Fibroblast of lung (primary cell): ENCODE results near the gene GABRB2. TPM values are rescaled to one million over a fixed set of nuclear protein-coding genes. Genes with fewer than 3 reads are reported as not detected.

Experiments
- DNase-seq, 2 donors: peaks; one replicate each; pipeline versions ENCODE4 v3.0.0 to v3.0.0-alpha.2; 2010; ENCODE audit warnings: low read depth in 2 of 2
- H2AFZ ChIP-seq: 2 replicates; pipeline ENCODE4 v1.5.1; 2012; ENCODE audit warnings: low read length, control low read depth, inconsistent platforms
- H3K27ac ChIP-seq: 2 replicates; pipeline ENCODE4 v1.5.1; 2011; ENCODE audit warnings: low read length, control low read depth; ENCODE audit not compliant: insufficient read depth
- H3K27me3 ChIP-seq: 2 replicates; pipeline ENCODE4 v1.5.1; 2011; ENCODE audit warnings: mild to moderate bottlenecking, low read length; ENCODE audit not compliant: control insufficient read depth, insufficient read depth
- H3K36me3 ChIP-seq: 2 replicates; pipeline ENCODE4 v1.5.1; 2011; ENCODE audit warnings: low read length; ENCODE audit not compliant: control insufficient read depth, insufficient read depth
- H3K4me1 ChIP-seq: 2 replicates; pipeline ENCODE4 v1.5.1; 2011; ENCODE audit warnings: low read length; ENCODE audit not compliant: control insufficient read depth, insufficient read depth; ENCODE audit errors: extremely low read depth
- H3K4me2 ChIP-seq: 2 replicates; pipeline ENCODE4 v1.5.1; 2011; ENCODE audit warnings: low read length, control low read depth; ENCODE audit not compliant: insufficient read depth; ENCODE audit errors: extremely low read depth
- H3K4me3 ChIP-seq, 4 experiments: fragments of 200-600 bp in 1 of 4; sonication (generic) in 1 of 4; replicated peaks in 1 of 4; 2 replicates each; pipeline ENCODE4 v1.5.1; 2011 to 2016; ENCODE audit warnings: low read length in 4 of 4, low read depth in 3 of 4, mild to moderate bottlenecking in 3 of 4, control low read depth in 2 of 4, inconsistent platforms in 1 of 4, mixed read lengths in 1 of 4; ENCODE audit not compliant: insufficient read depth in 1 of 4; ENCODE audit errors: control extremely low read depth in 1 of 4
- H3K79me2 ChIP-seq: 2 replicates; pipeline ENCODE4 v1.5.1; 2012; ENCODE audit warnings: mild to moderate bottlenecking, low read length, inconsistent platforms; ENCODE audit not compliant: control insufficient read depth, insufficient read depth
- H3K9ac ChIP-seq: 2 replicates; pipeline ENCODE4 v1.5.1; 2011; ENCODE audit warnings: mild to moderate bottlenecking, low read length, control low read depth; ENCODE audit not compliant: insufficient read depth
- H3K9me3 ChIP-seq: 2 replicates; pipeline ENCODE4 v1.5.1; 2012; ENCODE audit warnings: low read depth, low read length; ENCODE audit not compliant: control insufficient read depth, insufficient read depth
- H4K20me1 ChIP-seq: 2 replicates; pipeline ENCODE4 v1.5.1; 2011; ENCODE audit warnings: low read length; ENCODE audit not compliant: control insufficient read depth, insufficient read depth; ENCODE audit errors: extremely low read depth
- CTCF ChIP-seq, 2 donors: IDR thresholded peaks in 1 of 2; conservative IDR thresholded peaks in 1 of 2; 1 replicate in 1 of 2; 2 replicates in 1 of 2; pipeline ENCODE4 v1.5.1; 2011 to 2012; ENCODE audit warnings: low read length in 2 of 2, control low read depth in 1 of 2, inconsistent platforms in 1 of 2, low read depth in 1 of 2, mild to moderate bottlenecking in 1 of 2
- EZH2 ChIP-seq: IDR thresholded peaks from 2 replicates; pipeline ENCODE4 v1.5.1; 2012; ENCODE audit warnings: low read length, control low read depth, mild to moderate bottlenecking; ENCODE audit errors: missing control alignments
- polyA plus RNA-seq, 2 donors: library from polyadenylated mRNA; depleted of rRNA in 1 of 2; stranded (reverse) in 1 of 2; unstranded in 1 of 2; fragments of >200 nt; gene quantifications; 2 replicates each; pipeline ENCODE4 v1.2.1, GENCODE V29; 2011 to 2012; ENCODE audit warnings: missing spikeins in 1 of 2
- total RNA-seq: library from RNA; depleted of rRNA; stranded (reverse); fragments of >200 nt; gene quantifications from 2 replicates; pipeline ENCODE4 v1.2.1, GENCODE V29; 2014

Gene GABRB2
- total and polyA plus RNA-seq, 2 donors (not counting 1 experiment from before 2014, with no cell fraction given) = under 0.01 to 0.01 TPM

GRCh38 chr5:161572914-161573313, 26.4 kb upstream of the GABRB2 start:
- DNase-seq = no peak
- no peaks in the 10 kb centered on the region for H3K79me2 ChIP-seq
- TF ChIP-seq EZH2 (no peak), CTCF (conservative IDR thresholded peaks at IDR 0.05 in 1 of 2, IDR thresholded peaks at IDR 0.05 in 1 of 2; ENCODE audit: low read depth in 1 of 2, low read length in 2 of 2) (no peak)
- no peaks in the 10 kb centered on the region for H3K4me1 ChIP-seq
- H3K9me3 ChIP-seq = no peaks in the 10 kb centered on the region
- no peak overlapping the region for H2AFZ ChIP-seq
- H3K9ac ChIP-seq = no peak overlapping the region
- H3K27ac ChIP-seq = no peak overlapping the region
- H3K36me3 ChIP-seq = no peaks in the 10 kb centered on the region
- no peak overlapping the region for H3K4me2 ChIP-seq
- no peaks in the 10 kb centered on the region for H4K20me1 ChIP-seq
- no peaks in the 10 kb centered on the region for H3K27me3 ChIP-seq
- H3K4me3 ChIP-seq = no peak overlapping the region

- Histone ChIP-seq H3K27ac (no peak overlapping the region), H3K79me2 (no peaks in the 10 kb centered on the region), H4K20me1 (no peaks in the 10 kb centered on the region), H2AFZ (no peak overlapping the region), H3K4me3 (no peak overlapping the region), H3K4me2 (no peak overlapping the region), H3K9ac (no peak overlapping the region), H3K4me1 (no peaks in the 10 kb centered on the region), H3K27me3 (no peaks in the 10 kb centered on the region), H3K36me3 (no peaks in the 10 kb centered on the region), H3K9me3 (no peaks in the 10 kb centered on the region)
- TF ChIP-seq CTCF (conservative IDR thresholded peaks at IDR 0.05 in 1 of 2, IDR thresholded peaks at IDR 0.05 in 1 of 2; ENCODE audit: low read depth in 1 of 2, low read length in 2 of 2) (no peak), EZH2 (no peak)
- no peak for DNase-seq
Measured at GRCh38 chr5:161566081-161566480, 19.6 kb upstream of the GABRB2 start.

- no peaks in the 10 kb centered on the region for H3K79me2 ChIP-seq
- DNase-seq = no peak
- H3K4me2 ChIP-seq = no peak overlapping the region
- no peak overlapping the region for H3K27ac ChIP-seq
- no peaks in the 10 kb centered on the region for H3K9me3 ChIP-seq
- H3K4me1 ChIP-seq = no peaks in the 10 kb centered on the region
- no peaks in the 10 kb centered on the region for H3K27me3 ChIP-seq
- no peak overlapping the region for H3K9ac ChIP-seq
- H3K36me3 ChIP-seq = no peaks in the 10 kb centered on the region
- no peaks in the 10 kb centered on the region for H4K20me1 ChIP-seq
- no peak overlapping the region for H2AFZ ChIP-seq
- no peak overlapping the region for H3K4me3 ChIP-seq
- TF ChIP-seq CTCF (conservative IDR thresholded peaks at IDR 0.05 in 1 of 2, IDR thresholded peaks at IDR 0.05 in 1 of 2; ENCODE audit: low read depth in 1 of 2, low read length in 2 of 2) = no peak
Measured at GRCh38 chr5:161562446-161562845, 15.9 kb upstream of the GABRB2 start.
